HepG2 (cell line): ENCODE data around the gene HSPB9. TPM values are rescaled to one million over a fixed set of nuclear protein-coding genes. Genes with fewer than 3 reads are reported as not detected.
A peak's percentile ranks its signal among the peaks of the same experiment; 100 is the strongest.

Source experiments
- DNMT3B ChIP-seq: conservative IDR thresholded peaks from 2 replicates; pipeline ENCODE4 v1.6.1; 2016; ENCODE audit warnings: missing biosample characterization, control low read depth
- EEA1 ChIP-seq: sonication (generic); formaldehyde crosslinking; IDR thresholded peaks from 2 replicates; pipeline ENCODE4 v1.5.1; 2020; ENCODE audit warnings: mild to moderate bottlenecking, missing genetic modification reagents, borderline replicate concordance
- FLYWCH1 ChIP-seq: sonication (generic); formaldehyde crosslinking; IDR thresholded peaks from 2 replicates; pipeline ENCODE4 v1.8.1; 2023; ENCODE audit warnings: mild to moderate bottlenecking, missing genetic modification reagents
- HDAC2 ChIP-seq: sonication (generic); formaldehyde crosslinking; IDR thresholded peaks from 2 replicates; pipeline ENCODE4 v1.4.0; 2020; ENCODE audit warnings: missing genetic modification reagents
- HES4 ChIP-seq: sonication (generic); formaldehyde crosslinking; IDR thresholded peaks from 2 replicates; pipeline ENCODE4 v1.9.0; 2021; ENCODE audit warnings: mild to moderate bottlenecking, missing genetic modification reagents, borderline replicate concordance
- KAT8 ChIP-seq: IDR thresholded peaks from 2 replicates; pipeline ENCODE4 v1.6.1; 2016; ENCODE audit warnings: missing genetic modification reagents, missing compliant biosample characterization
- MAFG ChIP-seq: sonication (generic); formaldehyde crosslinking; IDR thresholded peaks from 2 replicates; pipeline ENCODE4 v1.5.1; 2020; ENCODE audit warnings: mild to moderate bottlenecking, missing genetic modification reagents
- NRL ChIP-seq: sonication (generic); formaldehyde crosslinking; IDR thresholded peaks from 2 replicates; pipeline ENCODE4 v1.5.0; 2020; ENCODE audit warnings: missing genetic modification reagents, mild to moderate bottlenecking, moderate library complexity, borderline replicate concordance
- RXRA ChIP-seq: sonication (generic); formaldehyde crosslinking; IDR thresholded peaks from 2 replicates; pipeline ENCODE4 v1.5.1; 2020; ENCODE audit warnings: missing genetic modification reagents
- U2AF1 ChIP-seq: fragments of 200-400 bp; formaldehyde crosslinking; optimal IDR thresholded peaks from 2 replicates; pipeline ENCODE3; 2017; ENCODE audit warnings: mild to moderate bottlenecking, low read depth, low read length
- ZBTB7B ChIP-seq: sonication (generic); formaldehyde crosslinking; IDR thresholded peaks from 2 replicates; pipeline ENCODE4 v1.4.0; 2020; ENCODE audit warnings: missing genetic modification reagents
- ZEB1 ChIP-seq: IDR thresholded peaks from 2 replicates; pipeline ENCODE4 v1.6.1; 2012; ENCODE audit warnings: mild to moderate bottlenecking, low read depth, inconsistent platforms; ENCODE audit not compliant: insufficient replicate concordance
- ZFP36L2 ChIP-seq: sonication (generic); formaldehyde crosslinking; IDR thresholded peaks from 2 replicates; pipeline ENCODE4 v1.4.0; 2020; ENCODE audit warnings: missing genetic modification reagents
- ZNF24 ChIP-seq: fragments of 450-650 bp; IDR thresholded peaks from 2 replicates; pipeline ENCODE4 v1.6.1; 2017; ENCODE audit warnings: antibody characterized with exemption, mild to moderate bottlenecking
- ZNF598 ChIP-seq: sonication (generic); formaldehyde crosslinking; IDR thresholded peaks from 2 replicates; pipeline ENCODE4 v1.5.1; 2020; ENCODE audit warnings: mild to moderate bottlenecking, missing genetic modification reagents, borderline replicate concordance
- ZNF615 ChIP-seq: sonication (generic); formaldehyde crosslinking; IDR thresholded peaks from 2 replicates; pipeline ENCODE4 v1.5.0; 2020; ENCODE audit warnings: mild to moderate bottlenecking, missing genetic modification reagents, borderline replicate concordance
- ZSCAN31 ChIP-seq: sonication (generic); formaldehyde crosslinking; IDR thresholded peaks from 2 replicates; pipeline ENCODE4 v1.5.0; 2020; ENCODE audit warnings: low read depth, mild to moderate bottlenecking, missing genetic modification reagents
- polyA plus RNA-seq, 8 experiments: library from polyadenylated mRNA; depleted of rRNA in 3 of 8; stranded (reverse) in 7 of 8; unstranded in 1 of 8; fragments of >200 nt; fragmentation: Illumina TruSeq in 4 of 8; extraction: Trizol in 4 of 8; gene quantifications; 2 replicates each; pipeline versions ENCODE4 v1.2.1 to v1.2.3, GENCODE V29; 2011 to 2016; ENCODE audit warnings: low read depth in 4 of 8, missing spikeins in 1 of 8, mixed read lengths in 1 of 8; ENCODE audit not compliant: insufficient read depth in 1 of 8
- total RNA-seq, 5 experiments: library from RNA; depleted of rRNA; stranded (reverse); fragments of >200 nt; fragmentation: Illumina TruSeq; extraction: Trizol; gene quantifications; 2 replicates each; pipeline ENCODE4 v1.2.3, GENCODE V29; 2016; ENCODE audit warnings: low read depth in 1 of 5
- TF ChIP-seq, protein P1 (sequence below), 2 experiments: sonication (generic) in 1 of 2; formaldehyde crosslinking in 1 of 2; IDR thresholded peaks; 2 replicates each; pipeline versions ENCODE4 v1.5.1 to v1.6.1; 2011 to 2020; ENCODE audit warnings: borderline replicate concordance in 1 of 2, low read depth in 1 of 2, low read length in 1 of 2, mild to moderate bottlenecking in 1 of 2, missing genetic modification reagents in 1 of 2, moderate library complexity in 1 of 2
- TF ChIP-seq, protein P2 (sequence below): sonication (generic); formaldehyde crosslinking; IDR thresholded peaks from 2 replicates; pipeline ENCODE4 v1.5.1; 2020; ENCODE audit warnings: missing genetic modification reagents, mild to moderate bottlenecking, borderline replicate concordance
- TF ChIP-seq, protein P3 (sequence below): sonication (generic); formaldehyde crosslinking; IDR thresholded peaks from 2 replicates; pipeline ENCODE4 v1.5.1; 2020; ENCODE audit warnings: mild to moderate bottlenecking, missing genetic modification reagents, moderate library complexity

Gene HSPB9
- total and polyA plus RNA-seq, 2 of the 13 experiments (the other 11 are each of a cell fraction or from before 2014, with no cell fraction given), result 0.05 to 0.24 TPM

DNA sequence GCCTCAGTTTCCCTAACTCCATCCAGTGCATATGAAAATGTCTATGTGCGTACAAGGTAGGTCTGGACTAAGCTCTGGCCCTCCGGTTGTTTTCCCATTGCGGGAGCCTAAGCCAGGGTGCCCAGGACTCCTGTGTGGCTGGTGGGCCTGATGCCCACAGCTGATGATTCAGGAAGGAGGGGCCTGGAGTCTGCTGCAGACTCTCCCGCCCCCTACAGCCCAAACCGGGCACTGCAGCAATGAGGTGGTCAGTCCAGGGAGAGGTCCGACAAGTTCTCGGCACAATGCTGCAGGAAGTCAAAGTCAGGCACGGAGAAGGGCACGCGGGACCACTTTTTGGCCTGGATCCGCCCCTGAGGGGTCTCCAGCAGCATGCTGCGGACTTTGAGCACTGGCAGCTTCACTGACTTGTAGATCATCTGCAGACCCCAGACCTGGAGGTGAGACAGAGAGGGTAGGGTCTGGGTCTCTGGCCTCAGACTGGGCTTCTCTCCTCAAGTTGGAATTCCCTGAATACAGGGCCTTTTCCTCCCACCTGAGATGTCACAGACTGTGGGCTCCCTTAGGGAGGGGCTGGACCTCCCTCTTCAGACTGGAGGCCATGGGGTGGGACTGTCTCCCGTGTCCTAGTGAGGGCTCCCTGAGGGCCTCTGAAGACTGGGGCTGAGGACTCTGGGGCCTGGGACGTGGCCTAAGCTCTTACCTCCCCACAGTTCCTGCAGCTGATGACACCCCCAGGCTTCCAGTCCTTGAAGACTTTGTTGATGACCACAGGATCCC is 20.9 kb upstream of the HSPB9 start (continued):
- TF ChIP-seq HDAC2 (CRISPR knock-in tag) (peak; percentile 24; the same call in 1 of the 2 replicates), KAT8 (CRISPR knock-in tag) (no peak), ZEB1 (peak; percentile 25), U2AF1 (no peak), EEA1 (CRISPR knock-in tag) (no peak), ZNF598 (CRISPR knock-in tag) (peak; percentile 13; the same call in 1 of the 2 replicates), ZSCAN31 (no peak), HES4 (CRISPR knock-in tag) (no peak), DNMT3B (CRISPR knock-in tag) (no peak), ZNF24 (no peak), FLYWCH1 (CRISPR knock-in tag) (no peak), ZNF615 (CRISPR knock-in tag) (no peak), NRL (CRISPR knock-in tag) (peak; percentile 51; the same call in 1 of the 2 replicates), MAFG (no peak), ZFP36L2 (CRISPR knock-in tag) (no peak), RXRA (CRISPR knock-in tag) (0 out of 2 replicates have a peak, but pooled peaks have one; percentile 17), ZBTB7B (CRISPR knock-in tag) (peak; percentile 76)
- TF ChIP-seq, protein P1, sequence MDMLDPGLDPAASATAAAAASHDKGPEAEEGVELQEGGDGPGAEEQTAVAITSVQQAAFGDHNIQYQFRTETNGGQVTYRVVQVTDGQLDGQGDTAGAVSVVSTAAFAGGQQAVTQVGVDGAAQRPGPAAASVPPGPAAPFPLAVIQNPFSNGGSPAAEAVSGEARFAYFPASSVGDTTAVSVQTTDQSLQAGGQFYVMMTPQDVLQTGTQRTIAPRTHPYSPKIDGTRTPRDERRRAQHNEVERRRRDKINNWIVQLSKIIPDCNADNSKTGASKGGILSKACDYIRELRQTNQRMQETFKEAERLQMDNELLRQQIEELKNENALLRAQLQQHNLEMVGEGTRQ (IDR thresholded peaks at IDR 0.05; ENCODE audit: low read depth, low read length), result no peak
- TF ChIP-seq, protein P1 (CRISPR knock-in tag; IDR thresholded peaks at IDR 0.05; ENCODE audit: borderline replicate concordance), result no peak
- TF ChIP-seq, protein P2, sequence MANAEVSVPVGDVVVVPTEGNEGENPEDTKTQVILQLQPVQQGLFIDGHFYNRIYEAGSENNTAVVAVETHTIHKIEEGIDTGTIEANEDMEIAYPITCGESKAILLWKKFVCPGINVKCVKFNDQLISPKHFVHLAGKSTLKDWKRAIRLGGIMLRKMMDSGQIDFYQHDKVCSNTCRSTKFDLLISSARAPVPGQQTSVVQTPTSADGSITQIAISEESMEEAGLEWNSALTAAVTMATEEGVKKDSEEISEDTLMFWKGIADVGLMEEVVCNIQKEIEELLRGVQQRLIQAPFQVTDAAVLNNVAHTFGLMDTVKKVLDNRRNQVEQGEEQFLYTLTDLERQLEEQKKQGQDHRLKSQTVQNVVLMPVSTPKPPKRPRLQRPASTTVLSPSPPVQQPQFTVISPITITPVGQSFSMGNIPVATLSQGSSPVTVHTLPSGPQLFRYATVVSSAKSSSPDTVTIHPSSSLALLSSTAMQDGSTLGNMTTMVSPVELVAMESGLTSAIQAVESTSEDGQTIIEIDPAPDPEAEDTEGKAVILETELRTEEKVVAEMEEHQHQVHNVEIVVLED, result no peak
- TF ChIP-seq, protein P3, sequence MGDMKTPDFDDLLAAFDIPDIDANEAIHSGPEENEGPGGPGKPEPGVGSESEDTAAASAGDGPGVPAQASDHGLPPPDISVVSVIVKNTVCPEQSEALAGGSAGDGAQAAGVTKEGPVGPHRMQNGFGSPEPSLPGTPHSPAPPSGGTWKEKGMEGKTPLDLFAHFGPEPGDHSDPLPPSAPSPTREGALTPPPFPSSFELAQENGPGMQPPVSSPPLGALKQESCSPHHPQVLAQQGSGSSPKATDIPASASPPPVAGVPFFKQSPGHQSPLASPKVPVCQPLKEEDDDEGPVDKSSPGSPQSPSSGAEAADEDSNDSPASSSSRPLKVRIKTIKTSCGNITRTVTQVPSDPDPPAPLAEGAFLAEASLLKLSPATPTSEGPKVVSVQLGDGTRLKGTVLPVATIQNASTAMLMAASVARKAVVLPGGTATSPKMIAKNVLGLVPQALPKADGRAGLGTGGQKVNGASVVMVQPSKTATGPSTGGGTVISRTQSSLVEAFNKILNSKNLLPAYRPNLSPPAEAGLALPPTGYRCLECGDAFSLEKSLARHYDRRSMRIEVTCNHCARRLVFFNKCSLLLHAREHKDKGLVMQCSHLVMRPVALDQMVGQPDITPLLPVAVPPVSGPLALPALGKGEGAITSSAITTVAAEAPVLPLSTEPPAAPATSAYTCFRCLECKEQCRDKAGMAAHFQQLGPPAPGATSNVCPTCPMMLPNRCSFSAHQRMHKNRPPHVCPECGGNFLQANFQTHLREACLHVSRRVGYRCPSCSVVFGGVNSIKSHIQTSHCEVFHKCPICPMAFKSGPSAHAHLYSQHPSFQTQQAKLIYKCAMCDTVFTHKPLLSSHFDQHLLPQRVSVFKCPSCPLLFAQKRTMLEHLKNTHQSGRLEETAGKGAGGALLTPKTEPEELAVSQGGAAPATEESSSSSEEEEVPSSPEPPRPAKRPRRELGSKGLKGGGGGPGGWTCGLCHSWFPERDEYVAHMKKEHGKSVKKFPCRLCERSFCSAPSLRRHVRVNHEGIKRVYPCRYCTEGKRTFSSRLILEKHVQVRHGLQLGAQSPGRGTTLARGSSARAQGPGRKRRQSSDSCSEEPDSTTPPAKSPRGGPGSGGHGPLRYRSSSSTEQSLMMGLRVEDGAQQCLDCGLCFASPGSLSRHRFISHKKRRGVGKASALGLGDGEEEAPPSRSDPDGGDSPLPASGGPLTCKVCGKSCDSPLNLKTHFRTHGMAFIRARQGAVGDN (CRISPR knock-in tag), result peak; percentile 67
